Astrocyte (in vitro differentiated cells and primary cell): ENCODE data around the gene AMZ1. TPM values are rescaled to one million over a fixed set of nuclear protein-coding genes. Genes with fewer than 3 reads are reported as not detected.

ENCODE experiments used
- DNase-seq: peaks from one replicate; pipeline ENCODE4 v3.0.0-alpha.2; 2010; ENCODE audit warnings: low read depth
- FAIRE-seq: peaks from 2 replicates; lab custom pipeline; 2011; peaks lifted over from hg19 to GRCh38; lab: Jason Lieb, UNC
- H2AFZ ChIP-seq: 2 replicates; pipeline ENCODE4 v1.6.0; 2012; ENCODE audit warnings: low read depth, low read length, inconsistent platforms
- H3K27ac ChIP-seq: 2 replicates; pipeline ENCODE4 v1.5.1; 2011; ENCODE audit warnings: low read depth, low read length, inconsistent platforms
- H3K27me3 ChIP-seq: 2 replicates; pipeline ENCODE4 v1.6.0; 2011; ENCODE audit warnings: low read length, inconsistent platforms; ENCODE audit not compliant: insufficient read depth
- H3K36me3 ChIP-seq: 2 replicates; pipeline ENCODE4 v1.5.1; 2011; ENCODE audit warnings: low read length, inconsistent platforms; ENCODE audit not compliant: insufficient read depth
- H3K4me1 ChIP-seq: 2 replicates; pipeline ENCODE4 v1.5.1; 2011; ENCODE audit warnings: low read length, inconsistent platforms; ENCODE audit not compliant: insufficient read depth
- H3K4me2 ChIP-seq: 2 replicates; pipeline ENCODE4 v1.6.0; 2012; ENCODE audit warnings: low read length, inconsistent platforms
- H3K4me3 ChIP-seq: 2 replicates; pipeline ENCODE4 v1.5.1; 2011; ENCODE audit warnings: low read depth, mild to moderate bottlenecking, low read length, inconsistent platforms; ENCODE audit not compliant: insufficient read depth
- H3K79me2 ChIP-seq: 2 replicates; pipeline ENCODE4 v1.6.0; 2012; ENCODE audit warnings: mild to moderate bottlenecking, low read length, inconsistent platforms; ENCODE audit not compliant: insufficient read depth
- H3K9ac ChIP-seq: 2 replicates; pipeline ENCODE4 v1.6.0; 2012; ENCODE audit warnings: mild to moderate bottlenecking, low read length, inconsistent platforms
- H3K9me3 ChIP-seq: 2 replicates; pipeline ENCODE4 v1.5.1; 2012; ENCODE audit warnings: low read depth, mild to moderate bottlenecking, low read length, inconsistent platforms; ENCODE audit not compliant: insufficient read depth
- H4K20me1 ChIP-seq: 2 replicates; pipeline ENCODE4 v1.6.0; 2012; ENCODE audit warnings: low read length, inconsistent platforms; ENCODE audit not compliant: insufficient read depth
- H3K27ac Mint-ChIP-seq: one replicate; pipeline ENCODE4 v1.8.0; 2021; ENCODE audit warnings: mild to moderate bottlenecking, mixed read lengths; ENCODE audit not compliant: unreplicated experiment
- H3K27me3 Mint-ChIP-seq: one replicate; pipeline ENCODE4 v1.8.0; 2021; ENCODE audit warnings: low read depth, mixed read lengths; ENCODE audit not compliant: unreplicated experiment
- H3K36me3 Mint-ChIP-seq: one replicate; pipeline ENCODE4 v1.8.0; 2021; ENCODE audit warnings: low read depth, mixed read lengths; ENCODE audit not compliant: unreplicated experiment
- H3K4me1 Mint-ChIP-seq: one replicate; pipeline ENCODE4 v1.8.0; 2021; ENCODE audit warnings: low read depth, mixed read lengths; ENCODE audit not compliant: unreplicated experiment
- H3K4me3 Mint-ChIP-seq: one replicate; pipeline ENCODE4 v1.8.0; 2021; ENCODE audit warnings: mild to moderate bottlenecking, moderate library complexity, mixed read lengths; ENCODE audit not compliant: unreplicated experiment
- H3K9me3 Mint-ChIP-seq: one replicate; pipeline ENCODE4 v1.8.0; 2021; ENCODE audit warnings: mild to moderate bottlenecking, mixed read lengths; ENCODE audit not compliant: unreplicated experiment
- EZH2 ChIP-seq: IDR thresholded peaks from 2 replicates; pipeline ENCODE4 v1.6.1; 2012; ENCODE audit warnings: mild to moderate bottlenecking, low read length, inconsistent platforms; ENCODE audit not compliant: insufficient read depth
- total RNA-seq: library from RNA; stranded (reverse); gene quantifications from 2 replicates; pipeline ENCODE4 v1.2.1, GENCODE V29; 2021
- TF ChIP-seq, protein P1 (sequence below): IDR thresholded peaks from 2 replicates; pipeline ENCODE4 v1.5.1; 2011; ENCODE audit warnings: low read depth, mild to moderate bottlenecking, inconsistent platforms, low read length, moderate library complexity; ENCODE audit not compliant: insufficient read depth

Gene AMZ1
- total RNA-seq, 1 donor from 2014 or later = 3.4 TPM

DNA sequence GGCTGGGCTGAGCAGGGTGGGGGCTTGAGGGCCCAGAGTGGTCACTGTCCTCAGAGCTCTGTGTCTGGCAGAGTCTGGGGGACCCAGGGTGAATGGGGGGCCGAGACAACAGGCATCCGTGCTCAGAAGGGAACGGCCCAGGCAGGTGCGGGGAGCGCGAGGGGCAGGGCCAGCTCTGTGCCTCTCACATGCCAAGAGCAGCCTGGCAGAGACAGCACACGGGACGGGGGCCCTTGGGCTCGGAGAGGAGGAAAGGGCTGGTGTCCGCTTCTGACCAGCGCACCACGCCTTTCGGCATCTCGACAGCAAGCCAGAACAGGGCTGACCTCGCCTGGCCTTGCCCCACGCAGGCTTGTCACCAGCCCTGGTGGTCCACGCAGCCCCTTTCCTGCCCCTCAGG lies 13.4 kb downstream of the AMZ1 start:
- TF ChIP-seq EZH2 = no peak
- TF ChIP-seq, protein P1, sequence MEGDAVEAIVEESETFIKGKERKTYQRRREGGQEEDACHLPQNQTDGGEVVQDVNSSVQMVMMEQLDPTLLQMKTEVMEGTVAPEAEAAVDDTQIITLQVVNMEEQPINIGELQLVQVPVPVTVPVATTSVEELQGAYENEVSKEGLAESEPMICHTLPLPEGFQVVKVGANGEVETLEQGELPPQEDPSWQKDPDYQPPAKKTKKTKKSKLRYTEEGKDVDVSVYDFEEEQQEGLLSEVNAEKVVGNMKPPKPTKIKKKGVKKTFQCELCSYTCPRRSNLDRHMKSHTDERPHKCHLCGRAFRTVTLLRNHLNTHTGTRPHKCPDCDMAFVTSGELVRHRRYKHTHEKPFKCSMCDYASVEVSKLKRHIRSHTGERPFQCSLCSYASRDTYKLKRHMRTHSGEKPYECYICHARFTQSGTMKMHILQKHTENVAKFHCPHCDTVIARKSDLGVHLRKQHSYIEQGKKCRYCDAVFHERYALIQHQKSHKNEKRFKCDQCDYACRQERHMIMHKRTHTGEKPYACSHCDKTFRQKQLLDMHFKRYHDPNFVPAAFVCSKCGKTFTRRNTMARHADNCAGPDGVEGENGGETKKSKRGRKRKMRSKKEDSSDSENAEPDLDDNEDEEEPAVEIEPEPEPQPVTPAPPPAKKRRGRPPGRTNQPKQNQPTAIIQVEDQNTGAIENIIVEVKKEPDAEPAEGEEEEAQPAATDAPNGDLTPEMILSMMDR = no peak
- no peak overlapping the region for H3K27ac ChIP-seq
- FAIRE-seq (no peak), DNase-seq (no peak)
- no peaks in the 10 kb centered on the region for H3K4me1 ChIP-seq
- Mint-ChIP-seq H3K9me3 (peaks cover 1% of the 10 kb centered on the region), H3K4me1 (no peaks in the 10 kb centered on the region), H3K27me3 (peaks cover 33% of the 10 kb centered on the region), H3K4me3 (no peak overlapping the region), H3K36me3 (peaks cover 2% of the 10 kb centered on the region), H3K27ac (no peak overlapping the region)
- no peak overlapping the region for H3K9ac ChIP-seq
- no peaks in the 10 kb centered on the region for H3K9me3 ChIP-seq
- no peak overlapping the region for H2AFZ ChIP-seq
- H3K4me3 ChIP-seq = no peak overlapping the region
- H3K36me3 ChIP-seq = no peaks in the 10 kb centered on the region
- no peak overlapping the region for H3K4me2 ChIP-seq
- H4K20me1 ChIP-seq = no peaks in the 10 kb centered on the region
- peaks cover 5% of the 10 kb centered on the region for H3K27me3 ChIP-seq
- no peaks in the 10 kb centered on the region for H3K79me2 ChIP-seq

DNA sequence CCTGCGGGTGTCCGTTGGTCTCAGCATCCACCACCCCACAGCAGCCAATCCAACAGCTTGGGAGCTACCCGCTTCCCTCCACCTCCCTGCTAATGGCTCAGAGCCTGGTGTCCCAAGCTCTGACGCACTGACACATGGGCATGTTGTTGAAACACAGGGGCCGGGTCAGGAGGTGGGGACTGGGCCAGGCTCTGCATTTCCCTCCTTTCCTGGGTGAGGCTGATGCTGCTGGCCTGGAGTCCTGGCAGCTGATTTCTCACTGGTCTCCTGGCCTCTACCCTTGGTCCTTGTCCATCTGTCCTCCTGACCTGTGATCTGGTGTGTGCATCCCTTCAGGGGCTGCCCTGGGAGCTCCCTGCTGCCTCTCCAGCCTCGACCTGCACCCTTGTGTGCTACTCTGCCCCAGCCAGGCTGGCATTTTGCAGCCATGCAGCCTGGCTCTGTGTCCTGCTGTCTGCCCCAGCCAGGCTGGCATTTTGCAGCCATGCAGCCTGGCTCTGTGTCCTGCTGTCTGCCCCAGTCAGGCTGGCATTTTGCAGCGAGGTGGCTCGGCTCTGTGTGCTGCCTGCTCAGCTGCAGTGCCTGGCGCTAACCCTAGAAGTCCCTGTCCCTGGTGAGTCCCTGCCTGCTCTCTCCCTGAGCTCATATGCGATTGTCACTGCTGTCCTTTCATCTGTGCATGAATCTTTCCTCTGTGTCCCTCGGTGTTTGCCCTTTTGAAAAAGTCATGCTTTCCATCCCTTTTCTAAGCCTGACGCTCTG lies 14.0 kb downstream of the AMZ1 start:
- no peaks in the 10 kb centered on the region for H3K4me1 ChIP-seq
- no peak overlapping the region for H3K4me3 Mint-ChIP-seq
- no peak for TF ChIP-seq EZH2
- TF ChIP-seq, protein P1 = no peak
- FAIRE-seq (no peak), DNase-seq (no peak)
- H3K4me2 ChIP-seq = no peak overlapping the region
- no peak overlapping the region for H3K27ac ChIP-seq
- H4K20me1 ChIP-seq = no peaks in the 10 kb centered on the region
- no peak overlapping the region for H3K27ac Mint-ChIP-seq
- H3K36me3 Mint-ChIP-seq = peaks cover 2% of the 10 kb centered on the region
- peaks cover 33% of the 10 kb centered on the region for H3K27me3 Mint-ChIP-seq
- H3K9me3 Mint-ChIP-seq = peaks cover 1% of the 10 kb centered on the region
- peaks cover 5% of the 10 kb centered on the region for H3K27me3 ChIP-seq
- H3K79me2 ChIP-seq = no peaks in the 10 kb centered on the region
- no peaks in the 10 kb centered on the region for H3K9me3 ChIP-seq
- no peak overlapping the region for H3K9ac ChIP-seq
- H2AFZ ChIP-seq = no peak overlapping the region
- no peak overlapping the region for H3K4me3 ChIP-seq
- no peaks in the 10 kb centered on the region for H3K36me3 ChIP-seq
- no peaks in the 10 kb centered on the region for H3K4me1 Mint-ChIP-seq

DNA sequence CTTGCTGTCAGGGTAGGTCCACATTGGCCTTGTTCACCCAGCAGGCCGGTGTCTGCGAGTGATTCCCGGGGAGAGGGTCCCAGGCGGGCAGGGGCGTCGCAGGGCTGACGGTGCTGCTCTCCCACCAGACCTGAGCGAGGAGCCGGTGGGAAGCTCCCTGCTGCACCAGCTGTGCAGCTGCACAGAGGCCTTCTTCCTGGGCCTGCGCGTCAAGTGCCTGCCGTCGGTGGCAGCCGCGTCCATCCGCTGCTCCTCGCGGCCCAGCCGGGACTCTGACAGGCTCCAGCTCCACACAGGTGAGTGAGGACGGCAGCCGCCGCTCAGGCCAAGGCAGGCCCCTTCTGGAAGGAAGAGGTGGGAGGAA lies 14.6 kb downstream of the AMZ1 start:
- FAIRE-seq (no peak), DNase-seq (no peak)
- Histone ChIP-seq H3K9me3 (no peaks in the 10 kb centered on the region), H3K9ac (no peak overlapping the region), H3K79me2 (no peaks in the 10 kb centered on the region), H4K20me1 (no peaks in the 10 kb centered on the region), H3K27me3 (peaks cover 5% of the 10 kb centered on the region), H3K27ac (no peak overlapping the region), H3K4me2 (no peak overlapping the region), H3K4me3 (no peak overlapping the region), H3K36me3 (no peaks in the 10 kb centered on the region), H3K4me1 (no peaks in the 10 kb centered on the region), H2AFZ (no peak overlapping the region)
- H3K4me1 Mint-ChIP-seq = no peaks in the 10 kb centered on the region
- H3K9me3 Mint-ChIP-seq = peaks cover 1% of the 10 kb centered on the region
- TF ChIP-seq, protein P1 = no peak
- no peak for TF ChIP-seq EZH2
- no peak overlapping the region for H3K4me3 Mint-ChIP-seq
- H3K27ac Mint-ChIP-seq = no peak overlapping the region
- H3K27me3 Mint-ChIP-seq = peaks cover 34% of the 10 kb centered on the region
- peaks cover 2% of the 10 kb centered on the region for H3K36me3 Mint-ChIP-seq
